Activated T-cell treated with anti-CD3 and anti-CD28 coated beads, Interleukin-2, amount 50 U/mL, for 4 hours (primary cell): Measurements from ENCODE around the gene AGBL1. TPM values are rescaled to one million over a fixed set of nuclear protein-coding genes. Genes with fewer than 3 reads are reported as not detected.
A peak's percentile ranks its signal among the peaks of the same experiment; 100 is the strongest.
"Not testable (repeated sequence)": the region's sequence is repeated elsewhere in the genome, so short reads cannot be mapped to it uniquely, and the experiment has no call there.

Experiments used
- ATAC-seq, 2 donors: fragments of 200-7000 bp; cut with Tn5 transposase; one replicate each; pipeline ENCODE4 v1.10.0; 2021
- DNase-seq: peaks from one replicate; pipeline ENCODE4 v3.0.0-alpha.2; 2020
- H3K27me3 Mint-ChIP-seq: one replicate; pipeline ENCODE4 v1.8.0; 2021; ENCODE audit warnings: low read depth, mixed read lengths
- H3K36me3 Mint-ChIP-seq: one replicate; pipeline ENCODE4 v1.8.0; 2022; ENCODE audit warnings: mixed read lengths; ENCODE audit not compliant: insufficient read depth
- H3K4me1 Mint-ChIP-seq: one replicate; pipeline ENCODE4 v1.8.0; 2021; ENCODE audit warnings: low read depth, mixed read lengths
- H3K4me3 Mint-ChIP-seq: one replicate; pipeline ENCODE4 v1.8.0; 2021; ENCODE audit warnings: mild to moderate bottlenecking, moderate library complexity, mixed read lengths
- H3K9me3 Mint-ChIP-seq: one replicate; pipeline ENCODE4 v1.8.0; 2021; ENCODE audit warnings: mixed read lengths
- total RNA-seq, 3 donors: library from RNA; stranded (reverse); gene quantifications; one replicate each; pipeline ENCODE4 v1.2.1, GENCODE V29; 2021

Gene AGBL1
- total RNA-seq, 3 donors from 2014 or later, result 0.05 TPM; not detected in 2

DNA sequence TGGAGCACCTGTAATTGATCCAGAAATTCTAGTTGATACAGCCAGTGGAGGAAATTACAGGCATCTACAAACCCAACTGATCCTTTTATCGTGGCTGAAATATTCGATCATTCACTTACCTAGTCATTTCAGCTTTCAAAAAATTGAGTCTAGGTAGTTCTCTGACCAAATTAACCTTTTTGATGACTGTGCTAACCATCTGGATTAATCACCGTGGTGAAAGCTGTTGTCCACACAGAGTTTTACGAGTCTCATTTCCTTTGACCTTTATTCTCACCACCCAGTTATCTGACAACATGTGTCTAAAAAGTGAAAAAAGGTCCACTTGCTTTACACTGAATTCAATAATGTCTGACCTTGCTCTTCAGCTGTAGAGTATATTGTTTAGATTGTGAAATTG is 354.3 kb downstream of the AGBL1 start:
- H3K4me1 Mint-ChIP-seq, result no peaks in the 10 kb centered on the region
- DNase-seq, result no peak
- H3K4me3 Mint-ChIP-seq, result no peak overlapping the region
- no peak for ATAC-seq
- no peaks in the 10 kb centered on the region for H3K27me3 Mint-ChIP-seq
- H3K36me3 Mint-ChIP-seq, result no peaks in the 10 kb centered on the region
- no peaks in the 10 kb centered on the region for H3K9me3 Mint-ChIP-seq

DNA sequence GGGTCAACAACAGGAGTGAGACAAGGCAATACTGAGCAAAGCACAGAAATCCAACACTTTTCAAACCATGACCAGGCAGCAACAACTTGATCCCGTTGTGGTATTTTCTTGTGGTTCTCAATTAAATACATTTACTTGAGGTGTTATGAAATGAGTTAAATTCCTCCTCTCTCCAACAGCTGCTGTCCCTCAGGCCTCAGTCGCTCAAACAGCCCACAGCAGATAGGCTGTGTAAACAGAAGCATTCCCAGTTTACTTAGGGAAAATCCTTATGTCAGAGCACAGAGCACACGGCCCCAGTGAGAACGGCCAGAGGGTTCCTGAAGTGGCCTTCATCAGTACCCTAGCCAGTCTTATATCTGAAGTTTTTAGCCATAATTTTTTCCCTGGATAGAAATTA is 359.9 kb downstream of the AGBL1 start:
- H3K4me3 Mint-ChIP-seq, result no peak overlapping the region
- no peaks in the 10 kb centered on the region for H3K36me3 Mint-ChIP-seq
- peaks cover 3% of the 10 kb centered on the region for H3K27me3 Mint-ChIP-seq
- ATAC-seq, result no peak
- DNase-seq, result no peak
- H3K9me3 Mint-ChIP-seq, result no peaks in the 10 kb centered on the region
- no peaks in the 10 kb centered on the region for H3K4me1 Mint-ChIP-seq

DNA sequence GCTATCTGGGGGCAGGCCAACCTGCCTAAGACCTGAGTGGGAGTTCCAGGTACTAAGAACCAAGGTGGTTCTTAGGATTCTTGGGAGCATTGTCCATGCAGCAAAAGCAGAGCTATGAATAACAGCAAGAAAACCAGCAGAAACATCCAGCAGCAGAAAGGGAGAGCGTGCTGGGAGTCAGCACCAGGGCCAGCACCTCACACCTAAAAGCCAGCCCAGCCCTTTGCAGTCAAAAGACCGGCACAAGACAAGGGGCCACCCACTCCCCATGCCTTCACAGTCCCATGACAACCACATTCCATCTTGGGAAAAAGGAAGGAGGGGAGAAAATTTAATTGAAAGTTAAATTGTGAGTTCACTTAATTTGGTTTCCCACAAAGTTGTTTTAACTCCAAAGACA is 364.9 kb downstream of the AGBL1 start:
- Mint-ChIP-seq H3K4me3 (no peak overlapping the region), H3K9me3 (no peaks in the 10 kb centered on the region), H3K36me3 (no peaks in the 10 kb centered on the region), H3K27me3 (peaks cover 5% of the 10 kb centered on the region), H3K4me1 (no peaks in the 10 kb centered on the region)
- no peak for ATAC-seq
- DNase-seq, result no peak

DNA sequence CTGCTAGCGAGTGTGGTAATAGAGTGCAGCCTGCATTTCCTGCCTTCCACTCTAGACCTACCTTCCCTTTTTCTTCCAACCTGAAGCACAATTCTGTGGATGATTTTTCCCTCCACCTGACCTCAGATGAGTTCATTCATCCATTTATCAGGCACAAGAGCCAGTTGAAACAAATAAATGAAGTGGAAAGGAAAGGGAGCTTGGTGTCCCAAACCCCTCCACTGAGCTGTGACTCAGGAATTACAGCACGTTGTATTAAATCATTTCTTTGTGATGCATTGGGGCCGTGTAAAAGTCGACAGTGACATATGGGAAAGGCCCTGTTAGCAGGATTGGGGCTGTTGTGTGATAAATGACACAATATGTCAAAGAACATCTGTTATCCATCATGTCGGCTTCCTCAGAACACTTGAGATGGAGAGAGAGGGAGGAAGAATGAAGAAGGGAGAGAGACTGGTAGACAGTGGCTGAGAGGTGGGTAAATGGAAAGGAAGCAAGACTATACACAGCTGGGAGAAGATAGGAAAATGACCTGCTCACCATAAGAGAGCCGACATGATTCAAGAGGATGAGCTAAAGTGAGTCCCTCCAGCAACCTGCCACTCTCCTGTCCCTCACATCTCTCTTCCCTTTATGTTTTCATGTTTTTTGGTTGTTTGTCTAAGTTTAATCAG is 366.0 kb downstream of the AGBL1 start:
- Mint-ChIP-seq H3K4me1 (no peaks in the 10 kb centered on the region), H3K36me3 (no peaks in the 10 kb centered on the region), H3K27me3 (peaks cover 4% of the 10 kb centered on the region), H3K4me3 (no peak overlapping the region), H3K9me3 (no peaks in the 10 kb centered on the region)
- no peak for DNase-seq
- no peak for ATAC-seq

DNA sequence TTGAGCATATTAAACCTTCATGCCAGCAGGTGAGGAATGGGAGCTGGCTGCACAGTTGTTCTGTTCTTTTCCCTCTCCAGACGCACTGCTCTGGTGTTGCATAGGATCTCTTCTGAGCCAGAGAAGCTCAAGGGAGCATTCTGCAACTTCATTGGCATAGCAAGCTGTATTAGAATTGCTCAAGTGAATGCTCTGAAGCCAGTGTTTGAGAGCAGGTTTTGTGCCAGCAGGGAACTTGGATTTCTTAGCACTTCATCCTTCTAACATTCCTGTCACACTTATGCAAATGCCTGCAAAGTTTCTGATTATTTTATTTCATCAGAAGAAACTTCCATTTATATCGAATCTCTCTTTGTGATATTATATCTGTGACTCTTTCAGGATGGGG is 366.6 kb downstream of the AGBL1 start:
- no peaks in the 10 kb centered on the region for H3K36me3 Mint-ChIP-seq
- DNase-seq, result no peak
- peaks cover 2% of the 10 kb centered on the region for H3K27me3 Mint-ChIP-seq
- no peak overlapping the region for H3K4me3 Mint-ChIP-seq
- no peak for ATAC-seq
- no peaks in the 10 kb centered on the region for H3K4me1 Mint-ChIP-seq
- no peaks in the 10 kb centered on the region for H3K9me3 Mint-ChIP-seq

DNA sequence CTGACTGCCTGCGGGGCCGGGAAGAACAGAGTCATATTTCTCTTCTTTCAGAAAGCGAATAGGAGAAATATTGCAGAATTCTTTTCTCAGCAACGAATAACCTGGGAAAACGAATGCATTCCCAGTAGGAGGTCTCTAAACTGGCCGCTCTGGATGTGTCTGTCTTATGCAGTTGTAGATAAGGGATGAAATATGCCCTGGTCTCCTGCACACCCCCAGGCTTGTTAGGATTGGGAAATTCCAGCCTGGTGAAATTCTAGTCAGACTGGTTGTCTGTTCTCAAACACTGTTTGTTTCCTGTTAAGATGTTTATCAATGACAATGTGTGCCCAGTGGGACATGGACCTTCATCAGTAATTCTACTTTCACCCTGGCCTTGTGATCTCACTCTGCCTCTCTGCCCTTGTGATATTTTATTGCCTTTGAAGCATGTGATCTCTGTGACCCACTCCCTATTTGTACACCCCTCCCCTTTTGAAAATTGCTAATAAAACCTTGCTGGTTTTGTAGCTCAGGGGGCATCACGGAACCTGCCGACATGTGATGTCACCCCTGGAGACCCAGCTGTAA is 385.9 kb downstream of the AGBL1 start:
- peaks cover 16% of the 10 kb centered on the region for H3K9me3 Mint-ChIP-seq
- H3K27me3 Mint-ChIP-seq, ATAC-seq, H3K36me3 Mint-ChIP-seq, DNase-seq, H3K4me3 Mint-ChIP-seq, H3K4me1 Mint-ChIP-seq: not testable (repeated sequence)

DNA sequence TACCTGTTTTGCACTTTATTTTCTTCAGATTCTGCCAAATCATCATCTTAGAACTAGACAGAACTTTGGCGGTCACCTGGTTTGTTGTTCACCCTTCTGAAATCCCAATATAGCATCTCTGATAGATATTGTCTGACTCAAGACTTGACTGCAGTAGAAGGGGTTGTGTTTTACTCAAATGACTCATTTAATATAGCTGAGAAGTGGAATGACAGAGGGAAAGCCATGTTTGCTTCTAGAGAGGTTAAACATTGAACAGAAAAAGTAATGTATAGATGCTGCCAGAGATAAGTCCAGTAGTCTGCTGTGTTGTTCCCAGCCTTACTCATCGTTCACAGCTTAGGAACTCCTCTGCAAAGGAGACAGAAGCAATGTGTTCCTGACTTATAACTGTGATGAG is 402.0 kb downstream of the AGBL1 start:
- Mint-ChIP-seq H3K27me3 (no peaks in the 10 kb centered on the region), H3K4me1 (no peaks in the 10 kb centered on the region), H3K36me3 (no peaks in the 10 kb centered on the region), H3K9me3 (no peaks in the 10 kb centered on the region), H3K4me3 (no peak overlapping the region)
- DNase-seq, result no peak
- peak in 1 of 2 donors; percentile 37 for ATAC-seq

DNA sequence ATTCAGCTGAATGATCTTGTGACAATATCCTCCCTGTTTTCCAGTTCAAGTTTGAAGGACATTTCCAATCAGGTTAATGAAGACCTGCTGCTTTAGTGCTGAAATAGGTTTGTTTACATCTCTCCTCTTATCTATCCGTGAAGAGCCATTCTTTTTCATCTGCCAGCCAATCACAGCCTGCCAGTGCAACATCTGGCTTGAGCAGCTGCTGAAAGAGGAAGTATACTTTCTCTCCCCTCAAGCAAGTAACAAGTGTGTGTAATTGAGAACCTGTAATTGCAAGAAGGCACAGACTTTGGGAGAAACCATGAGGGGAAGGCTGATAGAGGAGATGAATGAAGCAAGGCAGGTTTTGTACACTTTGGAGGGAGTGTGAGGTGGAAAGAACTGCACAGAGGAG is 404.3 kb downstream of the AGBL1 start:
- Mint-ChIP-seq H3K36me3 (no peaks in the 10 kb centered on the region), H3K27me3 (no peaks in the 10 kb centered on the region), H3K4me3 (no peak overlapping the region), H3K9me3 (no peaks in the 10 kb centered on the region), H3K4me1 (no peaks in the 10 kb centered on the region)
- DNase-seq (no peak), ATAC-seq (no peak)

DNA sequence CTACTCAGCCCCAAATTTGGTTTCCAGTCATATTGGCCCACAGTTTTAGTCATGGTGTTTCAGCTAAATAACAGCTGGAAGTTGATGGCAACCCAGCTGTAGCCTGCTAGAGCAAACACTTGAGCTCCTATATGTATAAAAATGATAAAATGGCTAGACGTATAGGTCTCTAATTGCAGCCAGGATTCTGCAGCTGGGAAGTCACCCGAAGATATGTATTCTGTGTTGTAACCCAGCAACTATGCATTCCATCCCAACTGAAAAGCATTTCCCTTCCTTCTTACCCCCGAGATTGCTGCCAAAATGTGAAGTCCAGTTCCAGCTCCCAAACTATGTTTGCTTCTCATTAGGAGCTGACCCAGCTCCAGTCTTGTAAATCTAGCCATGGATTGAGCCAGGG is 408.4 kb downstream of the AGBL1 start:
- DNase-seq (no peak), ATAC-seq (no peak)
- H3K4me1 Mint-ChIP-seq, result no peaks in the 10 kb centered on the region
- no peaks in the 10 kb centered on the region for H3K36me3 Mint-ChIP-seq
- H3K4me3 Mint-ChIP-seq, result no peak overlapping the region
- no peaks in the 10 kb centered on the region for H3K27me3 Mint-ChIP-seq
- no peaks in the 10 kb centered on the region for H3K9me3 Mint-ChIP-seq

DNA sequence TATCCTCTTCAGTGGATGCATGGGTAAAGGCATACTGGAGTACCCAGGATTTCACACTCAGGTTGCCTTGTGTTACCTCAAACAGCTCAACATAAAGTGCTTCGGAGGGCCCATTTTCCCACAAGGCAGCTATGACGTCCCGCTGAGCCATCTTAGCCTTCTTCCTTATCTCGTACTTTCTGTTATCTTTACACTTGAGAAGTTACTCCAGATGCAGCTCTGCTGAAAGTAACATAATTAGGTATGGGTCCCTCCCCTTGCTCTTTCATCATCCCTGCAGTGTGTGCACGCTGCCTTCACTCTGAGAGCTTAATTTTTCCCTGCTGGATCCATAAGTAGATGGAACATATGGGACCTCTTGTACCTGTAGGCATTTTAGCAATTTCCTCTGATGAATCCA is 410.3 kb downstream of the AGBL1 start:
- Mint-ChIP-seq H3K4me3 (no peak overlapping the region), H3K9me3 (no peaks in the 10 kb centered on the region), H3K4me1 (no peaks in the 10 kb centered on the region), H3K36me3 (no peaks in the 10 kb centered on the region), H3K27me3 (no peaks in the 10 kb centered on the region)
- DNase-seq, result no peak
- no peak for ATAC-seq

DNA sequence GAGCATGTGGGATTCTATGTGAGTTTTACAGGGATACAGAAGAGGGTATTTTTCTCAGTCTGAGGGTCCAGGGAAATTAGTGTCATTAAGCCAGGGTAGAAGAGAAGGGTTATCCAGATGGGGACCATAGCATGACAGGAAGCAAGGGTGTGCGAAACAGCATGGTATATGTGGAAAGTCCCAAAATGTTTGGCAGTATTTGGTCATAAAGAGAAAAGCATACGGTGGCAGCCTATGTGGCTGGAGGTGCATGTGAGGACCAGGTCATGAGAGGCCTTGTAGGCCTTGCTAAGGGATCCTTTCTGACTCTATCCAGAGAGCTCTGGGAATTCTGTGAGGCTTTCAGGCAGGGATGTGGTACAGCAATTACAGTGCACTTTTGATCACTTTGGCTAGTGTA is 411.4 kb downstream of the AGBL1 start:
- no peaks in the 10 kb centered on the region for H3K4me1 Mint-ChIP-seq
- ATAC-seq, result no peak

DNA sequence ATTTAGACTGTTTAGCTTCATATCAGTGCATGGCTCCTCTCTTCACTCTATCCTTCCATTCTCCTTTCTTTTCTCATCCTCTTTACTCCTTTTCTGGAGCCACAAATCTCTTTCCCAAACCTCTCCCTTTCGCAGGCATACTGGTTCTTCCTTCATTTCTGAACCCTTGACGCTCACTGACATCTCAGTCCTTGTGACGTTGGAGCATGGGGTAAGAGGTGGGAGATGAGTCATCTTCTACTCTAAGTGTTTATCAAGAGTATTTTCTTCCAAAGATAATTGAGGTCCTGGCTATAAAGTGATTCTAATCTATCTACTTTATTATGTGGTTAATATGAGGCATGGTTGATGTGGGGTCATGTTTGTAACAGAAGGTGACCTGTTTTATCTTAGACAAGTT is 414.2 kb downstream of the AGBL1 start:
- Mint-ChIP-seq H3K36me3 (no peaks in the 10 kb centered on the region), H3K27me3 (no peaks in the 10 kb centered on the region), H3K4me1 (no peaks in the 10 kb centered on the region), H3K9me3 (no peaks in the 10 kb centered on the region), H3K4me3 (no peak overlapping the region)
- DNase-seq, result no peak
- no peak for ATAC-seq

More for the DNA sequence above, 411.4 kb downstream of the AGBL1 start:
- H3K36me3 Mint-ChIP-seq, result no peaks in the 10 kb centered on the region
- H3K27me3 Mint-ChIP-seq, result no peaks in the 10 kb centered on the region
- DNase-seq, result no peak
- H3K4me3 Mint-ChIP-seq, result no peak overlapping the region
- H3K9me3 Mint-ChIP-seq, result no peaks in the 10 kb centered on the region

DNA sequence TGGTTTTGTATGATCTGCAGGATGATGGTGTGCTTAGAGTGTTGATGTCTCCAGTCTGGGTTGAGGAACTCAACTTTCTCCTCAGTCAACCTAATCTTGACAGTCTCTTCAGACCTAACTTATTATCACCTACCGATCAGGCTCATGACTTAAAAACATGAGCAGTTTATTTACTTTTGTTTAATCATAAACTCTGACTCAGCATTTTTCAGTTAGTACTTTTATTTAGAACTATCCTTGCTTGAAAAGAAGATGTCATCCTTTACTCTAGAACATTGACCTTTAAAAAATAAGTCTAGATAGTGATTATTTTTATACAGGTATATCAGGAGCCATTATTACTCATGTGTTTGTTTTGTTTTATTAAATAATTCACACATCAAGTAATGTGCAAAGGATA is 414.8 kb downstream of the AGBL1 start:
- Mint-ChIP-seq H3K4me1 (no peaks in the 10 kb centered on the region), H3K27me3 (no peaks in the 10 kb centered on the region), H3K4me3 (no peak overlapping the region), H3K36me3 (no peaks in the 10 kb centered on the region), H3K9me3 (no peaks in the 10 kb centered on the region)
- ATAC-seq, result no peak
- DNase-seq, result no peak

DNA sequence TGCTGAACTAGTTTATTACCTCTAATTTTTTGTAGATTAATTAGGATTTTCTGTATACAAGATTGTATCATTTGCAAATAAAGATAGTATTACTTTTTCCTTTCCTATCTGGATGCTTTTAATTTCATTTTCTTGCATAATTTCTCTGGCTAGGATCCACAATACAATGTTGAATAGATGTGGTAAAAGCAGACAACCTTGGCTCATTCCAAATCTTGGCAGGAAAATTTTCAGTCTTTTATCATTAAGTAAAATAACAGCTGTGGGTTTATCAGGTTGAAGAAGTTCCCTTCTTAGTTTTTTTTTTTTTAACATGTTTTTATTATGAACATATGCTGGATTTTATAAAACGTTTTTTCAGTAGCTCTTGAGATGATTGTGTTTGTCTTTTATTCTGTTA is 422.6 kb downstream of the AGBL1 start:
- Mint-ChIP-seq H3K9me3 (no peaks in the 10 kb centered on the region), H3K27me3 (no peaks in the 10 kb centered on the region)
- no peak for ATAC-seq

DNA sequence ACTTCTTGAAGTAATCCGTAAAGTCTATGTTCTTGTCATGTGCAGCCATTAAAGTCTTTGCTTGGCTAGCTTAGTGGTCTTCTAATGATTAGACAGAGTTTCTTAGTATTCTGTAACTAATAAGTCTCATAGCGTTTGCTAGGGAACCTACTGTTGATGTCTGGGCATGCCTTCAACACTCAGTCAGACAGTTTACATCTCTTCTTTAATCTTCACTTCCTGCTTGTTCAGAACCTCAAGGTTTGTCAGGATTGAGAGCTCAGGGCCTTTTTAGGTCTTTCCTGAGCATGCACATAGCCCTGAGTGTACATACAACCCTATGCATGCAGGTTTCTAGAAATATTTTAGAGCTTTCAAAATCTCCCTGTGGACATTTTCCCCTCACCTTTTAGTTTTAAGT is 426.3 kb downstream of the AGBL1 start:
- no peak for ATAC-seq
- H3K27me3 Mint-ChIP-seq, result peaks cover 2% of the 10 kb centered on the region
- H3K4me3 Mint-ChIP-seq, result no peak overlapping the region
- H3K9me3 Mint-ChIP-seq, result no peaks in the 10 kb centered on the region
- H3K36me3 Mint-ChIP-seq, result no peaks in the 10 kb centered on the region
- no peaks in the 10 kb centered on the region for H3K4me1 Mint-ChIP-seq
- DNase-seq, result no peak

More for the DNA sequence above, 422.6 kb downstream of the AGBL1 start:
- Mint-ChIP-seq H3K4me3 (no peak overlapping the region), H3K4me1 (no peaks in the 10 kb centered on the region), H3K36me3 (no peaks in the 10 kb centered on the region)
- DNase-seq, result no peak
